ENCODE measurements around the gene S1PR3.

S1PR3 gene

GRCh38 chr9:88994469-88995199, 3.4 kb downstream of the S1PR3 start:
- Mint-ChIP-seq H3K36me3 (ENCODE audit: low read depth) (no peaks in the 10 kb centered on the region), H3K4me1 (ENCODE audit: low read depth) (peaks cover 16% of the 10 kb centered on the region), H3K4me3 (no peak overlapping the region), H3K27me3 (peaks cover 38% of the 10 kb centered on the region), H3K9me3 (no peaks in the 10 kb centered on the region), H3K27ac (no peak overlapping the region)

- Mint-ChIP-seq H3K36me3 (ENCODE audit: low read depth) (no peaks in the 10 kb centered on the region), H3K27me3 (peaks cover 34% of the 10 kb centered on the region), H3K27ac (no peak overlapping the region), H3K4me3 (no peak overlapping the region), H3K9me3 (no peaks in the 10 kb centered on the region), H3K4me1 (ENCODE audit: low read depth) (peaks cover 11% of the 10 kb centered on the region)
Observed at GRCh38 chr9:88995200-88995577, 3.9 kb downstream of the S1PR3 start.

GRCh38 chr9:88995627-88996026, 4.4 kb downstream of the S1PR3 start:
- Mint-ChIP-seq H3K4me1 (ENCODE audit: low read depth) (peaks cover 7% of the 10 kb centered on the region), H3K9me3 (no peaks in the 10 kb centered on the region), H3K27me3 (peaks cover 34% of the 10 kb centered on the region)

GRCh38 chr9:88996046-88996920, 5.0 kb downstream of the S1PR3 start:
- Mint-ChIP-seq H3K9me3 (no peaks in the 10 kb centered on the region), H3K4me1 (ENCODE audit: low read depth) (peaks cover 7% of the 10 kb centered on the region), H3K36me3 (ENCODE audit: low read depth) (no peaks in the 10 kb centered on the region), H3K4me3 (no peak overlapping the region), H3K27me3 (peaks cover 34% of the 10 kb centered on the region), H3K27ac (no peak overlapping the region)

More at GRCh38 chr9:88995627-88996026, 4.4 kb downstream of the S1PR3 start:
- Mint-ChIP-seq H3K4me3 (no peak overlapping the region), H3K27ac (no peak overlapping the region), H3K36me3 (ENCODE audit: low read depth) (no peaks in the 10 kb centered on the region)

- Mint-ChIP-seq H3K36me3 (ENCODE audit: low read depth) (no peaks in the 10 kb centered on the region), H3K9me3 (no peaks in the 10 kb centered on the region), H3K27me3 (peaks cover 37% of the 10 kb centered on the region), H3K4me3 (no peak overlapping the region), H3K4me1 (ENCODE audit: low read depth) (peaks cover 5% of the 10 kb centered on the region), H3K27ac (no peak overlapping the region)
Observed at GRCh38 chr9:88996921-88997235, 5.6 kb downstream of the S1PR3 start.

GRCh38 chr9:88997646-88998045, 6.4 kb downstream of the S1PR3 start:
- H3K27me3 Mint-ChIP-seq = peaks cover 37% of the 10 kb centered on the region
- no peaks in the 10 kb centered on the region for H3K9me3 Mint-ChIP-seq
- no peaks in the 10 kb centered on the region for H3K4me1 Mint-ChIP-seq (ENCODE audit: low read depth)
- H3K27ac Mint-ChIP-seq = no peak overlapping the region
- H3K4me3 Mint-ChIP-seq = no peak overlapping the region
- H3K36me3 Mint-ChIP-seq (ENCODE audit: low read depth) = no peaks in the 10 kb centered on the region

GRCh38 chr9:88998503-88998902, 7.2 kb downstream of the S1PR3 start:
- peaks cover 32% of the 10 kb centered on the region for H3K27me3 Mint-ChIP-seq
- no peak overlapping the region for H3K27ac Mint-ChIP-seq
- H3K9me3 Mint-ChIP-seq = no peaks in the 10 kb centered on the region
- H3K36me3 Mint-ChIP-seq (ENCODE audit: low read depth) = no peaks in the 10 kb centered on the region
- H3K4me1 Mint-ChIP-seq (ENCODE audit: low read depth) = no peaks in the 10 kb centered on the region
- no peak overlapping the region for H3K4me3 Mint-ChIP-seq

GRCh38 chr9:88998911-88999310, 7.6 kb downstream of the S1PR3 start:
- Mint-ChIP-seq H3K4me3 (no peak overlapping the region), H3K36me3 (ENCODE audit: low read depth) (no peaks in the 10 kb centered on the region), H3K9me3 (no peaks in the 10 kb centered on the region), H3K27ac (no peak overlapping the region), H3K4me1 (ENCODE audit: low read depth) (no peaks in the 10 kb centered on the region), H3K27me3 (peaks cover 28% of the 10 kb centered on the region)

- Mint-ChIP-seq H3K27ac (no peak overlapping the region), H3K4me1 (ENCODE audit: low read depth) (no peaks in the 10 kb centered on the region), H3K9me3 (no peaks in the 10 kb centered on the region), H3K36me3 (ENCODE audit: low read depth) (no peaks in the 10 kb centered on the region), H3K27me3 (peaks cover 18% of the 10 kb centered on the region), H3K4me3 (no peak overlapping the region)
Observed at GRCh38 chr9:89000371-89000781, 9.1 kb downstream of the S1PR3 start.

GRCh38 chr9:89000973-89001916, 10.0 kb downstream of the S1PR3 start:
- Mint-ChIP-seq H3K36me3 (ENCODE audit: low read depth) (no peaks in the 10 kb centered on the region), H3K4me1 (ENCODE audit: low read depth) (no peaks in the 10 kb centered on the region), H3K9me3 (no peaks in the 10 kb centered on the region), H3K4me3 (no peak overlapping the region), H3K27me3 (peaks cover 16% of the 10 kb centered on the region), H3K27ac (no peak overlapping the region)

- Mint-ChIP-seq H3K4me3 (no peak overlapping the region), H3K27me3 (peaks cover 20% of the 10 kb centered on the region), H3K27ac (no peak overlapping the region), H3K9me3 (no peaks in the 10 kb centered on the region), H3K36me3 (ENCODE audit: low read depth) (no peaks in the 10 kb centered on the region), H3K4me1 (ENCODE audit: low read depth) (no peaks in the 10 kb centered on the region)
Observed at GRCh38 chr9:89001917-89002540, 10.8 kb downstream of the S1PR3 start.

- no peak overlapping the region for H3K4me3 Mint-ChIP-seq
- H3K36me3 Mint-ChIP-seq (ENCODE audit: low read depth) = no peaks in the 10 kb centered on the region
- peaks cover 21% of the 10 kb centered on the region for H3K27me3 Mint-ChIP-seq
- no peak overlapping the region for H3K27ac Mint-ChIP-seq
- H3K4me1 Mint-ChIP-seq (ENCODE audit: low read depth) = no peaks in the 10 kb centered on the region
- no peaks in the 10 kb centered on the region for H3K9me3 Mint-ChIP-seq
Observed at GRCh38 chr9:89002987-89003386, 11.7 kb downstream of the S1PR3 start.

- H3K4me3 Mint-ChIP-seq = no peak overlapping the region
- H3K4me1 Mint-ChIP-seq (ENCODE audit: low read depth) = no peaks in the 10 kb centered on the region
- H3K27me3 Mint-ChIP-seq = peaks cover 21% of the 10 kb centered on the region
- no peak overlapping the region for H3K27ac Mint-ChIP-seq
- no peaks in the 10 kb centered on the region for H3K9me3 Mint-ChIP-seq
- H3K36me3 Mint-ChIP-seq (ENCODE audit: low read depth) = no peaks in the 10 kb centered on the region
Observed at GRCh38 chr9:89005323-89005722, 14.1 kb downstream of the S1PR3 start.

GRCh38 chr9:89006267-89006666, 15.0 kb downstream of the S1PR3 start:
- H3K27me3 Mint-ChIP-seq = peaks cover 21% of the 10 kb centered on the region
- H3K4me3 Mint-ChIP-seq = no peak overlapping the region
- H3K4me1 Mint-ChIP-seq (ENCODE audit: low read depth) = no peaks in the 10 kb centered on the region
- no peaks in the 10 kb centered on the region for H3K36me3 Mint-ChIP-seq (ENCODE audit: low read depth)
- no peak overlapping the region for H3K27ac Mint-ChIP-seq
- H3K9me3 Mint-ChIP-seq = no peaks in the 10 kb centered on the region
